HG02970 (cell line): ENCODE measurements around the gene PTPDC1.

Experiments
- ATAC-seq: cut with Tn5 transposase; IDR thresholded peaks from one replicate; pipeline ENCODE4 v1.9.1; 2021; ENCODE audit warnings: mild to moderate bottlenecking, moderate library complexity, moderate number of reproducible peaks; ENCODE audit not compliant: unreplicated experiment, low FRiP score

PTPDC1 gene

GRCh38 chr9:94139672-94140417 is 55.6 kb downstream of the PTPDC1 start:
- ATAC-seq = no peak

- ATAC-seq = no peak
These were observed 56.1 kb downstream of the PTPDC1 start for GRCh38 chr9:94140418-94140780.

GRCh38 chr9:94140791-94141790 is 56.8 kb downstream of the PTPDC1 start:
- no peak for ATAC-seq

- ATAC-seq = no peak
These were observed 58.1 kb downstream of the PTPDC1 start for GRCh38 chr9:94142353-94142752.

- no peak for ATAC-seq
These were observed 60.1 kb downstream of the PTPDC1 start for GRCh38 chr9:94144394-94144793.

GRCh38 chr9:94145640-94146039 is 61.4 kb downstream of the PTPDC1 start:
- ATAC-seq = no peak

- no peak for ATAC-seq
These were observed 63.5 kb downstream of the PTPDC1 start for GRCh38 chr9:94147776-94148175.

- ATAC-seq = no peak
These were observed 64.2 kb downstream of the PTPDC1 start for GRCh38 chr9:94148419-94148818.

- ATAC-seq = no peak
These were observed 65.4 kb downstream of the PTPDC1 start for GRCh38 chr9:94149696-94150095.

- no peak for ATAC-seq
These were observed 66.1 kb downstream of the PTPDC1 start for GRCh38 chr9:94150279-94150828.

GRCh38 chr9:94150890-94151650 is 66.8 kb downstream of the PTPDC1 start:
- no peak for ATAC-seq

- no peak for ATAC-seq
These were observed 69.6 kb downstream of the PTPDC1 start for GRCh38 chr9:94153905-94154304.

- ATAC-seq = no peak
These were observed 72.2 kb downstream of the PTPDC1 start for GRCh38 chr9:94156348-94157049.

- no peak for ATAC-seq
These were observed 73.0 kb downstream of the PTPDC1 start for GRCh38 chr9:94157050-94157801.
